GM23338 (cell line): Measurements from ENCODE around the gene CACNB4. TPM values are rescaled to one million over a fixed set of nuclear protein-coding genes. Genes with fewer than 3 reads are reported as not detected.

Experiments used
- ATAC-seq: fragments of 200-7000 bp; cut with Tn5 transposase; 3 replicates; pipeline ENCODE4 v1.9.1; 2020
- DNase-seq: peaks from one replicate; pipeline ENCODE4 v3.0.0-alpha.2; 2015; ENCODE audit warnings: low spot score
- H2AFZ ChIP-seq: fragments of 200-600 bp; sonication (generic); 2 replicates; pipeline ENCODE4 v1.8.0; 2016; ENCODE audit warnings: antibody characterized with exemption, mild to moderate bottlenecking, moderate library complexity
- H3F3A ChIP-seq: fragments of 200-600 bp; sonication (generic); replicated peaks from 2 replicates; pipeline ENCODE4 v1.8.0; 2017; ENCODE audit warnings: antibody characterized with exemption, mixed run types, low read depth
- H3K27ac ChIP-seq: fragments of 200-600 bp; sonication (generic); 2 replicates; pipeline ENCODE4 v1.6.1; 2016; ENCODE audit warnings: low read depth
- H3K27me3 ChIP-seq: fragments of 200-600 bp; sonication (generic); 2 replicates; pipeline ENCODE4 v1.8.0; 2016; ENCODE audit warnings: mild to moderate bottlenecking, mixed run types, moderate library complexity; ENCODE audit not compliant: insufficient read depth
- H3K36me3 ChIP-seq: fragments of 200-600 bp; sonication (generic); 2 replicates; pipeline ENCODE4 v1.8.0; 2016; ENCODE audit warnings: mild to moderate bottlenecking; ENCODE audit not compliant: insufficient read depth
- H3K4me1 ChIP-seq: fragments of 200-600 bp; sonication (generic); 2 replicates; pipeline ENCODE4 v1.8.0; 2016; ENCODE audit warnings: mild to moderate bottlenecking, moderate library complexity; ENCODE audit not compliant: insufficient read depth
- H3K4me2 ChIP-seq: fragments of 200-600 bp; sonication (generic); 2 replicates; pipeline ENCODE4 v1.7.1; 2017; ENCODE audit warnings: mixed run types
- H3K4me3 ChIP-seq: fragments of 200-600 bp; sonication (generic); 2 replicates; pipeline ENCODE4 v1.6.1; 2016; ENCODE audit warnings: mixed run types
- H3K79me2 ChIP-seq: fragments of 200-600 bp; sonication (generic); replicated peaks from 2 replicates; pipeline ENCODE4 v1.8.0; 2017; ENCODE audit warnings: mild to moderate bottlenecking; ENCODE audit not compliant: insufficient read depth
- H3K9me2 ChIP-seq: fragments of 200-600 bp; sonication (generic); 2 replicates; pipeline ENCODE4 v1.8.0; 2017; ENCODE audit not compliant: insufficient read depth
- H4K20me1 ChIP-seq: fragments of 200-600 bp; sonication (generic); replicated peaks from 2 replicates; pipeline ENCODE4 v1.8.0; 2017; ENCODE audit warnings: mild to moderate bottlenecking; ENCODE audit not compliant: insufficient read depth
- H3K27ac Mint-ChIP-seq: 2 replicates; pipeline ENCODE4 v1.8.0; 2020; ENCODE audit warnings: inconsistent platforms, mild to moderate bottlenecking, moderate library complexity, mixed read lengths
- H3K27me3 Mint-ChIP-seq: 3 replicates; pipeline ENCODE4 v1.8.0; 2022; ENCODE audit warnings: low read depth, mild to moderate bottlenecking, moderate library complexity, mixed read lengths, inconsistent platforms; ENCODE audit not compliant: insufficient read depth, poor library complexity
- H3K36me3 Mint-ChIP-seq: 3 replicates; pipeline ENCODE4 v1.8.0; 2021; ENCODE audit warnings: low read depth, mild to moderate bottlenecking, inconsistent platforms, moderate library complexity, mixed read lengths
- H3K4me1 Mint-ChIP-seq: 3 replicates; pipeline ENCODE4 v1.8.0; 2020; ENCODE audit warnings: mild to moderate bottlenecking, inconsistent platforms, mixed read lengths
- H3K4me3 Mint-ChIP-seq: 3 replicates; pipeline ENCODE4 v1.8.0; 2021; ENCODE audit warnings: moderate library complexity, mild to moderate bottlenecking, inconsistent platforms, mixed read lengths
- H3K9me3 Mint-ChIP-seq: 3 replicates; pipeline ENCODE4 v1.8.0; 2020; ENCODE audit warnings: moderate library complexity, mild to moderate bottlenecking, inconsistent platforms, mixed read lengths
- CREB1 ChIP-seq: fragments of 250-450 bp; sonication (Bioruptor Pico); IDR thresholded peaks from 2 replicates; pipeline ENCODE4 v1.5.0; 2020; ENCODE audit warnings: low read depth, mild to moderate bottlenecking, moderate library complexity
- CTCF ChIP-seq, 2 experiments: fragments of 200-600 bp in 1 of 2; sonication (generic) in 1 of 2; conservative IDR thresholded peaks; 2 replicates each; pipeline versions ENCODE4 v1.5.1 to v1.6.1; 2016 to 2017; ENCODE audit warnings: antibody characterized with exemption in 2 of 2, low read depth in 2 of 2, mild to moderate bottlenecking in 2 of 2, moderate library complexity in 1 of 2
- ETS1 ChIP-seq: IDR thresholded peaks from 2 replicates; pipeline ENCODE4 v1.6.1; 2016; ENCODE audit warnings: antibody characterized with exemption
- EZH2 ChIP-seq: fragments of 200-600 bp; sonication (generic); IDR thresholded peaks from one replicate; pipeline ENCODE4 v1.8.0; 2017; ENCODE audit warnings: antibody characterized with exemption, mild to moderate bottlenecking, low read depth; ENCODE audit not compliant: unreplicated experiment
- EZH2phosphoT487 ChIP-seq: fragments of 200-600 bp; sonication (generic); IDR thresholded peaks from one replicate; pipeline ENCODE4 v1.8.1; 2018; ENCODE audit warnings: antibody characterized with exemption; ENCODE audit not compliant: unreplicated experiment
- JUNB ChIP-seq: IDR thresholded peaks from one replicate; pipeline ENCODE4 v1.6.1; 2016; ENCODE audit warnings: antibody characterized with exemption; ENCODE audit not compliant: unreplicated experiment
- NANOG ChIP-seq: IDR thresholded peaks from 2 replicates; pipeline ENCODE4 v1.6.1; 2016; ENCODE audit warnings: antibody characterized with exemption, borderline replicate concordance
- POLR2AphosphoS5 ChIP-seq: IDR thresholded peaks from 2 replicates; pipeline ENCODE4 v1.6.1; 2016; ENCODE audit warnings: antibody characterized with exemption, low read depth
- STAT1 ChIP-seq: IDR thresholded peaks from one replicate; pipeline ENCODE4 v1.6.1; 2016; ENCODE audit warnings: antibody characterized with exemption; ENCODE audit not compliant: unreplicated experiment
- ZNF114 ChIP-seq: fragments of 250-450 bp; sonication (Bioruptor Pico); IDR thresholded peaks from 2 replicates; pipeline ENCODE4 v1.5.0; 2020; ENCODE audit warnings: mild to moderate bottlenecking, moderate library complexity
- ZNF331 ChIP-seq: fragments of 250-450 bp; sonication (Bioruptor Pico); IDR thresholded peaks from 2 replicates; pipeline ENCODE4 v1.5.0; 2020; ENCODE audit warnings: low read depth, mild to moderate bottlenecking, moderate library complexity
- polyA plus RNA-seq: library from polyadenylated mRNA; unstranded; fragments of >200 nt; fragmentation: Nextera tagmentation; extraction: Ambion mirVana; gene quantifications from 2 replicates; pipeline ENCODE4 v1.2.1, GENCODE V29; 2016
- total RNA-seq: library from RNA; depleted of rRNA; stranded (reverse); fragments of >200 nt; shearing (Covaris generic); gene quantifications from 2 replicates; pipeline ENCODE4 v1.2.3, GENCODE V29; 2014
- TF ChIP-seq, protein P1 (sequence below): fragments of 250-450 bp; sonication (Bioruptor Pico); IDR thresholded peaks from 2 replicates; pipeline ENCODE4 v1.5.0; 2020; ENCODE audit warnings: mild to moderate bottlenecking, moderate library complexity
- TF ChIP-seq, protein P2 (sequence below): IDR thresholded peaks from one replicate; pipeline ENCODE4 v1.6.1; 2018; ENCODE audit warnings: antibody characterized with exemption; ENCODE audit not compliant: unreplicated experiment

Gene CACNB4
- total and polyA plus RNA-seq, 2 experiments from 2014 or later = 4.0 to 9.8 TPM

DNA sequence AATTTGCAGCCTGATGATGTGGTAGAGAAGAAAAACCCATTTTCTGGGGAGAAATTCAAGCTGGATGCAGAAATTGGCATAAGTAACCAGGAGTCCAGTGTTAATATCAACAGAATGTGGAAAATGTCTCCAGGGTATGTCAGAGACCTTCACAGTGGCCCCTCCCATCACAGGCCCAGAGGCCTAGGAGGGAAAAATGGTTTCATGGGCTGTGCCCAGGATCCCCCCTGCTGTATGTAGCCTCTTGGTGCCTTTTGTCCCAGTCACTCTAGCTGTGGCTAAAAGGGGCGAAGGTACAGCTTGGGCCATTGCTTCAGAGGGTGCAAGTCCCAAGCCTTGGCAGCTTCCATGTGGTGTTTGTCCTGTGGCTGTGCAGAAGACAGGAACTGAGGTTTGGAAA is 40.2 kb downstream of the CACNB4 start:
- no peak overlapping the region for H3K4me2 ChIP-seq
- H3K4me3 ChIP-seq = no peak overlapping the region
- no peaks in the 10 kb centered on the region for H3F3A ChIP-seq
- H3K9me3 Mint-ChIP-seq = peaks cover 25% of the 10 kb centered on the region
- H3K36me3 ChIP-seq = peaks cover 8% of the 10 kb centered on the region; the same call in 1 of the 2 replicates
- H3K79me2 ChIP-seq = no peaks in the 10 kb centered on the region
- peaks cover 16% of the 10 kb centered on the region; the same call in 2 of the 3 replicates for H3K4me1 Mint-ChIP-seq
- no peak overlapping the region for H3K4me3 Mint-ChIP-seq
- H3K9me2 ChIP-seq = peaks cover 4% of the 10 kb centered on the region; the same call in 1 of the 2 replicates
- H3K36me3 Mint-ChIP-seq = peaks cover 26% of the 10 kb centered on the region
- H2AFZ ChIP-seq = no peak overlapping the region
- no peaks in the 10 kb centered on the region for H4K20me1 ChIP-seq
- DNase-seq = no peak
- no peaks in the 10 kb centered on the region for H3K27me3 ChIP-seq
- H3K27me3 Mint-ChIP-seq = peaks cover 2% of the 10 kb centered on the region
- H3K27ac ChIP-seq = no peak overlapping the region
- H3K4me1 ChIP-seq = peaks cover 9% of the 10 kb centered on the region; the same call in 1 of the 2 replicates
- H3K27ac Mint-ChIP-seq = no peak overlapping the region
- TF ChIP-seq, protein P1, sequence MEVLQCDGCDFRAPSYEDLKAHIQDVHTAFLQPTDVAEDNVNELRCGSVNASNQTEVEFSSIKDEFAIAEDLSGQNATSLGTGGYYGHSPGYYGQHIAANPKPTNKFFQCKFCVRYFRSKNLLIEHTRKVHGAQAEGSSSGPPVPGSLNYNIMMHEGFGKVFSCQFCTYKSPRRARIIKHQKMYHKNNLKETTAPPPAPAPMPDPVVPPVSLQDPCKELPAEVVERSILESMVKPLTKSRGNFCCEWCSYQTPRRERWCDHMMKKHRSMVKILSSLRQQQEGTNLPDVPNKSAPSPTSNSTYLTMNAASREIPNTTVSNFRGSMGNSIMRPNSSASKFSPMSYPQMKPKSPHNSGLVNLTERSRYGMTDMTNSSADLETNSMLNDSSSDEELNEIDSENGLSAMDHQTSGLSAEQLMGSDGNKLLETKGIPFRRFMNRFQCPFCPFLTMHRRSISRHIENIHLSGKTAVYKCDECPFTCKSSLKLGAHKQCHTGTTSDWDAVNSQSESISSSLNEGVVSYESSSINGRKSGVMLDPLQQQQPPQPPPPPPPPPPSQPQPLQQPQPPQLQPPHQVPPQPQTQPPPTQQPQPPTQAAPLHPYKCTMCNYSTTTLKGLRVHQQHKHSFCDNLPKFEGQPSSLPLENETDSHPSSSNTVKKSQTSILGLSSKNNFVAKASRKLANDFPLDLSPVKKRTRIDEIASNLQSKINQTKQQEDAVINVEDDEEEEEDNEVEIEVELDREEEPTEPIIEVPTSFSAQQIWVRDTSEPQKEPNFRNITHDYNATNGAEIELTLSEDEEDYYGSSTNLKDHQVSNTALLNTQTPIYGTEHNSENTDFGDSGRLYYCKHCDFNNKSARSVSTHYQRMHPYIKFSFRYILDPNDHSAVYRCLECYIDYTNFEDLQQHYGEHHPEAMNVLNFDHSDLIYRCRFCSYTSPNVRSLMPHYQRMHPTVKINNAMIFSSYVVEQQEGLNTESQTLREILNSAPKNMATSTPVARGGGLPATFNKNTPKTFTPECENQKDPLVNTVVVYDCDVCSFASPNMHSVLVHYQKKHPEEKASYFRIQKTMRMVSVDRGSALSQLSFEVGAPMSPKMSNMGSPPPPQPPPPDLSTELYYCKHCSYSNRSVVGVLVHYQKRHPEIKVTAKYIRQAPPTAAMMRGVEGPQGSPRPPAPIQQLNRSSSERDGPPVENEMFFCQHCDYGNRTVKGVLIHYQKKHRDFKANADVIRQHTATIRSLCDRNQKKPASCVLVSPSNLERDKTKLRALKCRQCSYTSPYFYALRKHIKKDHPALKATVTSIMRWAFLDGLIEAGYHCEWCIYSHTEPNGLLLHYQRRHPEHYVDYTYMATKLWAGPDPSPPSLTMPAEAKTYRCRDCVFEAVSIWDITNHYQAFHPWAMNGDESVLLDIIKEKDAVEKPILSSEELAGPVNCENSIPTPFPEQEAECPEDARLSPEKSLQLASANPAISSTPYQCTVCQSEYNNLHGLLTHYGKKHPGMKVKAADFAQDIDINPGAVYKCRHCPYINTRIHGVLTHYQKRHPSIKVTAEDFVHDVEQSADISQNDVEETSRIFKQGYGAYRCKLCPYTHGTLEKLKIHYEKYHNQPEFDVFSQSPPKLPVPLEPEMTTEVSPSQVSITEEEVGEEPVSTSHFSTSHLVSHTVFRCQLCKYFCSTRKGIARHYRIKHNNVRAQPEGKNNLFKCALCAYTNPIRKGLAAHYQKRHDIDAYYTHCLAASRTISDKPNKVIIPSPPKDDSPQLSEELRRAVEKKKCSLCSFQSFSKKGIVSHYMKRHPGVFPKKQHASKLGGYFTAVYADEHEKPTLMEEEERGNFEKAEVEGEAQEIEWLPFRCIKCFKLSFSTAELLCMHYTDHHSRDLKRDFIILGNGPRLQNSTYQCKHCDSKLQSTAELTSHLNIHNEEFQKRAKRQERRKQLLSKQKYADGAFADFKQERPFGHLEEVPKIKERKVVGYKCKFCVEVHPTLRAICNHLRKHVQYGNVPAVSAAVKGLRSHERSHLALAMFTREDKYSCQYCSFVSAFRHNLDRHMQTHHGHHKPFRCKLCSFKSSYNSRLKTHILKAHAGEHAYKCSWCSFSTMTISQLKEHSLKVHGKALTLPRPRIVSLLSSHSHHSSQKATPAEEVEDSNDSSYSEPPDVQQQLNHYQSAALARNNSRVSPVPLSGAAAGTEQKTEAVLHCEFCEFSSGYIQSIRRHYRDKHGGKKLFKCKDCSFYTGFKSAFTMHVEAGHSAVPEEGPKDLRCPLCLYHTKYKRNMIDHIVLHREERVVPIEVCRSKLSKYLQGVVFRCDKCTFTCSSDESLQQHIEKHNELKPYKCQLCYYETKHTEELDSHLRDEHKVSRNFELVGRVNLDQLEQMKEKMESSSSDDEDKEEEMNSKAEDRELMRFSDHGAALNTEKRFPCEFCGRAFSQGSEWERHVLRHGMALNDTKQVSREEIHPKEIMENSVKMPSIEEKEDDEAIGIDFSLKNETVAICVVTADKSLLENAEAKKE (CRISPR knock-in tag) = no peak
- TF ChIP-seq ZNF331 (CRISPR knock-in tag) (no peak), CREB1 (CRISPR knock-in tag) (no peak), CTCF (conservative IDR thresholded peaks at IDR 0.05; ENCODE audit: low read depth in 2 of 2) (no peak), EZH2 (no peak), POLR2AphosphoS5 (no peak), STAT1 (no peak), ZNF114 (CRISPR knock-in tag) (no peak), JUNB (no peak), ETS1 (no peak), EZH2phosphoT487 (no peak), NANOG (no peak)
- TF ChIP-seq, protein P2, sequence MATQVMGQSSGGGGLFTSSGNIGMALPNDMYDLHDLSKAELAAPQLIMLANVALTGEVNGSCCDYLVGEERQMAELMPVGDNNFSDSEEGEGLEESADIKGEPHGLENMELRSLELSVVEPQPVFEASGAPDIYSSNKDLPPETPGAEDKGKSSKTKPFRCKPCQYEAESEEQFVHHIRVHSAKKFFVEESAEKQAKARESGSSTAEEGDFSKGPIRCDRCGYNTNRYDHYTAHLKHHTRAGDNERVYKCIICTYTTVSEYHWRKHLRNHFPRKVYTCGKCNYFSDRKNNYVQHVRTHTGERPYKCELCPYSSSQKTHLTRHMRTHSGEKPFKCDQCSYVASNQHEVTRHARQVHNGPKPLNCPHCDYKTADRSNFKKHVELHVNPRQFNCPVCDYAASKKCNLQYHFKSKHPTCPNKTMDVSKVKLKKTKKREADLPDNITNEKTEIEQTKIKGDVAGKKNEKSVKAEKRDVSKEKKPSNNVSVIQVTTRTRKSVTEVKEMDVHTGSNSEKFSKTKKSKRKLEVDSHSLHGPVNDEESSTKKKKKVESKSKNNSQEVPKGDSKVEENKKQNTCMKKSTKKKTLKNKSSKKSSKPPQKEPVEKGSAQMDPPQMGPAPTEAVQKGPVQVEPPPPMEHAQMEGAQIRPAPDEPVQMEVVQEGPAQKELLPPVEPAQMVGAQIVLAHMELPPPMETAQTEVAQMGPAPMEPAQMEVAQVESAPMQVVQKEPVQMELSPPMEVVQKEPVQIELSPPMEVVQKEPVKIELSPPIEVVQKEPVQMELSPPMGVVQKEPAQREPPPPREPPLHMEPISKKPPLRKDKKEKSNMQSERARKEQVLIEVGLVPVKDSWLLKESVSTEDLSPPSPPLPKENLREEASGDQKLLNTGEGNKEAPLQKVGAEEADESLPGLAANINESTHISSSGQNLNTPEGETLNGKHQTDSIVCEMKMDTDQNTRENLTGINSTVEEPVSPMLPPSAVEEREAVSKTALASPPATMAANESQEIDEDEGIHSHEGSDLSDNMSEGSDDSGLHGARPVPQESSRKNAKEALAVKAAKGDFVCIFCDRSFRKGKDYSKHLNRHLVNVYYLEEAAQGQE = no peak
- no peak for ATAC-seq
